HG03521 (cell line): ENCODE results near the gene PTPRK.

ENCODE experiments used
- ATAC-seq: cut with Tn5 transposase; IDR thresholded peaks from one replicate; pipeline ENCODE4 v1.9.1; 2021; ENCODE audit warnings: mild to moderate bottlenecking, moderate library complexity; ENCODE audit not compliant: unreplicated experiment

The PTPRK gene

GRCh38 chr6:128350416-128351254 is 169.8 kb downstream of the PTPRK start:
- no peak for ATAC-seq

- ATAC-seq = no peak
Observed at GRCh38 chr6:128347123-128347522, 173.3 kb downstream of the PTPRK start.

GRCh38 chr6:128346569-128346968 is 173.8 kb downstream of the PTPRK start:
- no peak for ATAC-seq

- no peak for ATAC-seq
Observed at GRCh38 chr6:128345278-128345677, 175.1 kb downstream of the PTPRK start.

GRCh38 chr6:128343706-128344105 is 176.7 kb downstream of the PTPRK start:
- ATAC-seq = no peak

- no peak for ATAC-seq
Observed at GRCh38 chr6:128339635-128340450, 180.6 kb downstream of the PTPRK start.

- no peak for ATAC-seq
Observed at GRCh38 chr6:128337619-128338018, 182.8 kb downstream of the PTPRK start.

GRCh38 chr6:128336436-128337095 is 183.8 kb downstream of the PTPRK start:
- ATAC-seq = no peak

- no peak for ATAC-seq
Observed at GRCh38 chr6:128335963-128336362, 184.4 kb downstream of the PTPRK start.

- ATAC-seq = no peak
Observed at GRCh38 chr6:128333581-128334223, 186.7 kb downstream of the PTPRK start.

GRCh38 chr6:128327890-128328289 is 192.5 kb downstream of the PTPRK start:
- peak; percentile 86 for ATAC-seq

GRCh38 chr6:128323011-128323410 is 197.4 kb downstream of the PTPRK start:
- no peak for ATAC-seq

GRCh38 chr6:128319946-128320345 is 200.5 kb downstream of the PTPRK start:
- no peak for ATAC-seq

GRCh38 chr6:128319157-128319556 is 201.2 kb downstream of the PTPRK start:
- no peak for ATAC-seq

- ATAC-seq = no peak
Observed at GRCh38 chr6:128316258-128316929, 204.0 kb downstream of the PTPRK start.

- no peak for ATAC-seq
Observed at GRCh38 chr6:128314190-128314589, 206.2 kb downstream of the PTPRK start.

GRCh38 chr6:128311944-128312570 is 208.3 kb downstream of the PTPRK start:
- no peak for ATAC-seq

- no peak for ATAC-seq
Observed at GRCh38 chr6:128310451-128310850, 209.9 kb downstream of the PTPRK start.

GRCh38 chr6:128307671-128308070 is 212.7 kb downstream of the PTPRK start:
- ATAC-seq = no peak

GRCh38 chr6:128305976-128306375 is 214.4 kb downstream of the PTPRK start:
- no peak for ATAC-seq
